Stimulated activated CD4-positive, alpha-beta T cell treated with anti-CD3 and anti-CD28 coated beads, TNF-alpha, amount 100 ng/mL, for 48 hours (primary cell): ENCODE results near the gene MPZ.
"Not testable (repeated sequence)": the region's sequence is repeated elsewhere in the genome, so short reads cannot be mapped to it uniquely, and the experiment has no call there.

ENCODE experiments used
- DNase-seq, 3 donors: peaks; one replicate each; pipeline ENCODE4 v3.0.0-alpha.2; 2020; ENCODE audit warnings: low read depth in 3 of 3

Gene MPZ

DNA sequence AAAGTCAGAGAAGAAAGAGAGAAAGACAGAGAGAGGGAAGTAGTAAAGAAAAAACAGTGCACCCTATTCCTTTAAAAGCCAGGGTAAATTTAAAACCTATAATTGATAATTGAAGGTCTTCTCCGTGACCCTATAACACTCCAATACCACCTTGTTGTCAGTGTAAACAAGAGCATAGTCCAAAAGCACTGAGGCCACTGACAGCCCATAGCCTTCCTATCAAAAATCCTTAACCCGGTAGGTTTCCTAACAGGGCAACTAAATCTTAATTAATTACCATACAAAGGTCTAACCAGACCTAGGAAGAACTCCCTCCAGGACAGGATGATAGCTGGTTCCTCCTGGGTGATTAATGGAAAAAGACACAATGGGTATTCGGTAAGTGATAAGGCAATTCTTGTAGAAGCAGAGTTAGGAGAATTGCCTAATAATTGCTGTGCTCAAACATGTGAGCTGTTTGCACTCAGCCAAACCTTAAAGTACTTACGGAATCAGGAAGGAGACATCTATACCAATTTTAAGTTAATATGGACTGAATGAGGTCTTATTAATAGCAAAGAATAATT lies 53.7 kb downstream of the MPZ start:
- DNase-seq, result not testable (repeated sequence)

DNA sequence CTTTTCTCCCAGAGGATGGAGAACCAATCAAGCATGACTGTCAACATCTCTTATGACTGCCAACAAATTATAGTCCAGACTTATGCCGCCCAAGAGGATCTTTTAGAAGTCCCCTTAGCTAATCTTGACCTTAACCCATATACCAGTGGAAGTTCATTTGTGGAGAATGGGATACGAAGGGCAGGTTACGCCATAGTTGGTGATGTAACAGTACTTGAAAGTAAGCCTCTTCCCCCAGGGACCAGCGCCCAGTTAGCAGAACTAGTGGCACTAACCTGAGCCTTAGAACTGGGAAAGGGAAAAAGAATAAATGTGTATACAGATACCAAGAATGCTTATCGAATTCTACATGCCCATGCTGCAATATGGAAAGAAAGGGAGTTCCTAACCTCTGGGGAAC lies 54.5 kb downstream of the MPZ start:
- not testable (repeated sequence) for DNase-seq
